HCT116 (cell line): Measurements from ENCODE around the gene ALK. TPM values are rescaled to one million over a fixed set of nuclear protein-coding genes. Genes with fewer than 3 reads are reported as not detected.

Experiments used
- ATAC-seq: fragments of 200-7000 bp; cut with Tn5 transposase; 2 replicates; pipeline ENCODE4 v1.9.1; 2020; ENCODE audit warnings: mild to moderate bottlenecking, moderate library complexity
- BruUV-seq: library from RNA; stranded (reverse); fragments of 400-500 nt; replicated peaks from 2 replicates; lab custom pipeline; 2021; lab: Mats Ljungman, UMichigan
- CTCF ChIA-PET: fragments of 300-600 bp; sonication (Branson Sonifier 250); formaldehyde crosslinking; loops from one replicate; lab custom pipeline; 2021; ENCODE audit warnings: antibody characterized with exemption; lab: Charles Lee
- POLR2A ChIA-PET: fragments of 300-600, 350-600 bp; sonication (Branson Sonifier 250); formaldehyde crosslinking; loops from one replicate; lab custom pipeline; 2021; ENCODE audit warnings: antibody characterized with exemption; lab: Charles Lee
- RAD21 ChIA-PET, 2 experiments: fragments of 300-600 bp; sonication (Branson Sonifier 250); formaldehyde crosslinking; loops; one replicate each; lab custom pipeline; 2023; ENCODE audit warnings: low total read pairs in 2 of 2; ENCODE audit not compliant: uncharacterized antibody in 2 of 2, unreplicated experiment in 2 of 2, low non-redundant PET in 1 of 2; lab: Charles Lee
- DNase-seq: peaks from one replicate; pipeline ENCODE4 v3.0.0-alpha.2; 2010; ENCODE audit warnings: low read depth, low spot score
- H2AFZ ChIP-seq: fragments of 200-600 bp; shearing (Covaris generic), sonication (generic); 2 replicates; pipeline ENCODE4 v1.6.1; 2017; ENCODE audit warnings: low read depth, mixed run types, mixed read lengths, antibody characterized with exemption, low read length; ENCODE audit not compliant: poor library complexity, severe bottlenecking
- H3K27ac ChIP-seq: 2 replicates; pipeline ENCODE4 v1.5.1; 2012; ENCODE audit warnings: low read depth, low read length
- H3K27me3 ChIP-seq: fragments of 200-600 bp; sonication (generic); 2 replicates; pipeline ENCODE4 v1.6.1; 2016; ENCODE audit warnings: mixed run types, low read length, mixed read lengths; ENCODE audit not compliant: insufficient read depth
- H3K36me3 ChIP-seq, 2 experiments: fragments of 200-500 bp in 1 of 2; fragments of 200-600 bp in 1 of 2; sonication (Bioruptor generic) in 1 of 2; sonication (generic) in 1 of 2; 2 replicates each; pipeline versions ENCODE4 v1.5.1 to v1.6.1; 2014 to 2016; ENCODE audit warnings: low read length in 2 of 2, inconsistent platforms in 1 of 2, mixed read lengths in 1 of 2, mixed run types in 1 of 2; ENCODE audit not compliant: insufficient read depth in 2 of 2, control insufficient read depth in 1 of 2
- H3K4me1 ChIP-seq, 2 experiments: fragments of 200-600 bp in 1 of 2; sonication (generic) in 1 of 2; 2 replicates each; pipeline versions ENCODE4 v1.5.1 to v1.6.1; 2012 to 2017; ENCODE audit warnings: low read length in 2 of 2, inconsistent platforms in 1 of 2, mild to moderate bottlenecking in 1 of 2, mixed read lengths in 1 of 2, mixed run types in 1 of 2, moderate library complexity in 1 of 2; ENCODE audit not compliant: insufficient read depth in 2 of 2, control insufficient read depth in 1 of 2
- H3K4me2 ChIP-seq: fragments of 200-600 bp; sonication (generic); 2 replicates; pipeline ENCODE4 v1.6.1; 2017; ENCODE audit warnings: mixed run types, low read length, mixed read lengths
- H3K4me3 ChIP-seq, 2 experiments: fragments of 200-600 bp in 1 of 2; sonication (generic) in 1 of 2; replicated peaks in 1 of 2; 2 replicates each; pipeline ENCODE4 v1.5.1; 2011 to 2016; ENCODE audit warnings: low read length in 2 of 2, control low read depth in 1 of 2, low read depth in 1 of 2, mild to moderate bottlenecking in 1 of 2, mixed read lengths in 1 of 2, mixed run types in 1 of 2
- H3K79me2 ChIP-seq: fragments of 200-600 bp; sonication (generic); 2 replicates; pipeline ENCODE4 v1.6.1; 2017; ENCODE audit warnings: mild to moderate bottlenecking, mixed run types, low read length, moderate library complexity, mixed read lengths; ENCODE audit not compliant: insufficient read depth
- H3K9ac ChIP-seq: fragments of 200-600 bp; sonication (generic); 2 replicates; pipeline ENCODE4 v1.6.1; 2016; ENCODE audit warnings: low read length, mixed read lengths
- H3K9me2 ChIP-seq: fragments of 200-600 bp; sonication (generic), shearing (Covaris generic); 2 replicates; pipeline ENCODE4 v1.6.1; 2017; ENCODE audit warnings: mixed run types, mild to moderate bottlenecking, moderate library complexity; ENCODE audit not compliant: insufficient read depth
- H3K9me3 ChIP-seq, 2 experiments: fragments of 200-500 bp in 1 of 2; fragments of 200-600 bp in 1 of 2; sonication (Bioruptor generic) in 1 of 2; sonication (generic) in 1 of 2; 2 replicates each; pipeline ENCODE4 v1.6.1; 2014 to 2017; ENCODE audit warnings: low read length in 2 of 2, mixed read lengths in 2 of 2, inconsistent platforms in 1 of 2, low read depth in 1 of 2, mild to moderate bottlenecking in 1 of 2, mixed run types in 1 of 2, moderate library complexity in 1 of 2; ENCODE audit not compliant: control insufficient read depth in 1 of 2, insufficient read depth in 1 of 2
- H4K20me1 ChIP-seq: fragments of 200-600 bp; sonication (generic), shearing (Covaris generic); 2 replicates; pipeline ENCODE4 v1.6.1; 2017; ENCODE audit warnings: mixed run types, mild to moderate bottlenecking, moderate library complexity; ENCODE audit not compliant: insufficient read depth
- ATF3 ChIP-seq: IDR thresholded peaks from 2 replicates; pipeline ENCODE4 v1.6.1; 2012
- CBX3 ChIP-seq: IDR thresholded peaks from 2 replicates; pipeline ENCODE4 v1.6.1; 2012; ENCODE audit warnings: low read depth
- CEBPB ChIP-seq: IDR thresholded peaks from 2 replicates; pipeline ENCODE4 v1.6.1; 2012; ENCODE audit warnings: low read depth
- CTCF ChIP-seq, 3 experiments: fragments of 200-600 bp in 1 of 3; sonication (generic) in 1 of 3; IDR thresholded peaks in 2 of 3; conservative IDR thresholded peaks in 1 of 3; 2 replicates each; pipeline ENCODE4 v1.5.1; 2012 to 2017; ENCODE audit warnings: low read depth in 2 of 3, low read length in 2 of 3, antibody characterized with exemption in 1 of 3, borderline replicate concordance in 1 of 3, control low read depth in 1 of 3, mild to moderate bottlenecking in 1 of 3, mixed read lengths in 1 of 3, mixed run types in 1 of 3, moderate library complexity in 1 of 3; ENCODE audit not compliant: insufficient read depth in 1 of 3
- EGR1 ChIP-seq: IDR thresholded peaks from 2 replicates; pipeline ENCODE4 v1.6.1; 2012; ENCODE audit warnings: low read depth
- ELF1 ChIP-seq: IDR thresholded peaks from 2 replicates; pipeline ENCODE4 v1.6.1; 2012; ENCODE audit warnings: low read depth, borderline replicate concordance
- EZH2 ChIP-seq: fragments of 200-600 bp; sonication (generic); IDR thresholded peaks from 2 replicates; pipeline ENCODE4 v1.6.1; 2017; ENCODE audit warnings: antibody characterized with exemption, mixed run types
- EZH2phosphoT487 ChIP-seq: fragments of 200-600 bp; IDR thresholded peaks from 2 replicates; pipeline ENCODE4 v1.6.1; 2018; ENCODE audit warnings: antibody characterized with exemption, borderline replicate concordance
- FOSL1 ChIP-seq: IDR thresholded peaks from 2 replicates; pipeline ENCODE4 v1.6.1; 2012; ENCODE audit warnings: low read depth
- JUND ChIP-seq: IDR thresholded peaks from 2 replicates; pipeline ENCODE4 v1.6.1; 2012
- MAX ChIP-seq: IDR thresholded peaks from 2 replicates; pipeline ENCODE4 v1.6.1; 2012
- POLR2A ChIP-seq: IDR thresholded peaks from 2 replicates; pipeline ENCODE4 v1.7.0; 2011; ENCODE audit warnings: borderline replicate concordance; ENCODE audit not compliant: insufficient read depth, insufficient read length; ENCODE audit errors: extremely low read depth
- POLR2AphosphoS5 ChIP-seq: IDR thresholded peaks from 2 replicates; pipeline ENCODE4 v1.6.1; 2011; ENCODE audit warnings: mild to moderate bottlenecking, low read depth, low read length, moderate library complexity
- RAD21 ChIP-seq: IDR thresholded peaks from 2 replicates; pipeline ENCODE4 v1.6.1; 2012; ENCODE audit warnings: low read depth, mild to moderate bottlenecking
- SIN3A ChIP-seq: IDR thresholded peaks from 2 replicates; pipeline ENCODE4 v1.6.1; 2012; ENCODE audit warnings: low read depth
- SP1 ChIP-seq: IDR thresholded peaks from 2 replicates; pipeline ENCODE4 v1.6.1; 2012; ENCODE audit warnings: low read depth
- SRF ChIP-seq: IDR thresholded peaks from 2 replicates; pipeline ENCODE4 v1.6.1; 2012; ENCODE audit warnings: low read depth
- TCF7L2 ChIP-seq: IDR thresholded peaks from 2 replicates; pipeline ENCODE4 v1.7.0; 2011; ENCODE audit warnings: borderline replicate concordance, inconsistent platforms; ENCODE audit not compliant: insufficient read depth, insufficient read length; ENCODE audit errors: extremely low read depth
- ZFX ChIP-seq: fragments of 450-650 bp; IDR thresholded peaks from 2 replicates; pipeline ENCODE4 v1.6.1; 2017
- ZNF274 ChIP-seq: fragments of 200-500 bp; sonication (Bioruptor generic); IDR thresholded peaks from 2 replicates; pipeline ENCODE4 v1.6.1; 2014; ENCODE audit warnings: mild to moderate bottlenecking, low read depth, low read length, inconsistent platforms
- intact Hi-C: fragments of 100-400 bp; cut with micrococcal nuclease; formaldehyde crosslinking; loops from 2 replicates; pipeline ENCODE4 v1.10.0; 2022
- total RNA-seq: library from RNA; stranded (reverse); gene quantifications from one replicate; pipeline ENCODE4 v1.2.1, GENCODE V29; 2021; ENCODE audit not compliant: unreplicated experiment

ALK gene
- total RNA-seq, 1 experiment from 2014 or later: not detected

GRCh38 chr2:29612568-29612967, 308.8 kb downstream of the ALK start (continued):
- no peak for TF ChIP-seq ELF1
- no peak for TF ChIP-seq FOSL1
- no peak for TF ChIP-seq CEBPB
- no peak for TF ChIP-seq CBX3
- no peak for TF ChIP-seq ATF3
- TF ChIP-seq JUND: no peak
- TF ChIP-seq RAD21: no peak

- no peaks in the 10 kb centered on the region for H3K4me1 ChIP-seq
- RAD21 ChIA-PET: no interaction called here
- no peaks in the 10 kb centered on the region for H3K9me3 ChIP-seq
- intact Hi-C loops: no loop called here
- H3K4me3 ChIP-seq: no peak overlapping the region
- no peak overlapping the region for H3K4me2 ChIP-seq
- no peak for ATAC-seq
- POLR2A ChIA-PET: no interaction called here
- H4K20me1 ChIP-seq: no peaks in the 10 kb centered on the region
- H2AFZ ChIP-seq: no peak overlapping the region
- TF ChIP-seq POLR2AphosphoS5: no peak
- no peak for TF ChIP-seq EZH2phosphoT487
- TF ChIP-seq SP1: no peak
- TF ChIP-seq ELF1: no peak
- TF ChIP-seq CTCF (IDR thresholded peaks at IDR 0.05 in 2 of 3, conservative IDR thresholded peaks at IDR 0.05 in 1 of 3; ENCODE audit: borderline replicate concordance in 1 of 3, insufficient read depth in 1 of 3, low read depth in 2 of 3, low read length in 2 of 3): no peak
- TF ChIP-seq SIN3A: no peak
- TF ChIP-seq ZFX: no peak
- no peak for TF ChIP-seq MAX
- TF ChIP-seq SRF: no peak
- TF ChIP-seq JUND: no peak
- no peak for TF ChIP-seq ZNF274
- TF ChIP-seq EZH2: no peak
- no peak for TF ChIP-seq CEBPB
- no peak for TF ChIP-seq POLR2A
- no peak for TF ChIP-seq RAD21
- TF ChIP-seq ATF3: no peak
- TF ChIP-seq TCF7L2: no peak
- TF ChIP-seq FOSL1: no peak
- no peak for TF ChIP-seq EGR1
- TF ChIP-seq, all 23 proteins: peak for 0
- Histone ChIP-seq H3K79me2 (no peaks in the 10 kb centered on the region), H3K9ac (no peak overlapping the region), H3K9me2 (no peaks in the 10 kb centered on the region), H3K27me3 (peaks cover 50% of the 10 kb centered on the region), H3K36me3 (no peaks in the 10 kb centered on the region), H3K27ac (no peak overlapping the region)
- no TSS peak for BruUV-seq
- DNase-seq: no peak
- CTCF ChIA-PET: no interaction called here
Measured at GRCh38 chr2:29611850-29612249, 309.5 kb downstream of the ALK start.
